Measurements from ENCODE around the gene TMEM132A. TPM values are rescaled to one million over a fixed set of nuclear protein-coding genes. Genes with fewer than 3 reads are reported as not detected.

TMEM132A gene
- total RNA-seq, 1 donor from 2014 or later = 39.9 TPM

DNA sequence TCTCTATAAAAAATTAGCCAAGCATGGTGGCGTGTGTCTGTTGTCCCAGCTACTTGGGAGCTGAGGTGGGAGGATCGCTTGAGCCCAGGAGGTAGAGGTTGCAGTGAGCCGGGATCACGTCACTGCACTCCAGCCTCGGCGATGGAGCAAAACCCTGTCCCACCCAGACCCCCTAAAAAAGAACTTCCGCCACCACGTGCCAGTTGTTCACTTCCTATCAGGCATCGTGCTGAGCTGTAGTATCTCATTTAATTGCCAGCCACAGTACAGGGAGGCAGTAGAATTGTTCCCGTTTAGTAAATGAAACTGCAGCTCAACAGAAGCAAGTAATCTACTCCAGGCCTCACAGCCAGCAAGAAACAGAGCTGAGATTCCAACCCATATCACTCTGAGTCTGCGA lies 3.0 kb upstream of the TMEM132A start:
- DNase-seq (ENCODE audit: low read depth in 2 of 2) = no peak

DNA sequence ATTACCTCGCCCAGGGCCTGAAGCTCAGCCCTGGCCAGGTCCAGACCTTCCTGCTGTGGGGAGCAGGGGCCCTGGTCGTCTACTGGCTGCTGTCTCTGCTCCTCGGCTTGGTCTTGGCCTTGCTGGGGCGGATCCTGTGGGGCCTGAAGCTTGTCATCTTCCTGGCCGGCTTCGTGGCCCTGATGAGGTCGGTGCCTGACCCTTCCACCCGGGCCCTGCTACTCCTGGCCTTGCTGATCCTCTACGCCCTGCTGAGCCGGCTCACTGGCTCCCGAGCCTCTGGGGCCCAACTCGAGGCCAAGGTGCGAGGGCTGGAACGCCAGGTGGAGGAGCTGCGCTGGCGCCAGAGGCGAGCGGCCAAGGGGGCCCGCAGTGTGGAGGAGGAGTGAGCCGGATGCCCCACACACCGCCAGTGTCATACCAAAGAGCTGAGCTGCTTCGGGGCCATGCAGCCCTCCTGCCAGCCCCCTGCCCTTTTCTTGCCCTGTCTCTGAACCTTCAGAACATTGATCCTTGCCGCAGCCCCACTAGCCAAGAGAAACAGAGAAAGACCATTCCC lies 2.4 kb upstream of the TMEM132A start:
- DNase-seq (ENCODE audit: low read depth in 2 of 2) = no peak

DNA sequence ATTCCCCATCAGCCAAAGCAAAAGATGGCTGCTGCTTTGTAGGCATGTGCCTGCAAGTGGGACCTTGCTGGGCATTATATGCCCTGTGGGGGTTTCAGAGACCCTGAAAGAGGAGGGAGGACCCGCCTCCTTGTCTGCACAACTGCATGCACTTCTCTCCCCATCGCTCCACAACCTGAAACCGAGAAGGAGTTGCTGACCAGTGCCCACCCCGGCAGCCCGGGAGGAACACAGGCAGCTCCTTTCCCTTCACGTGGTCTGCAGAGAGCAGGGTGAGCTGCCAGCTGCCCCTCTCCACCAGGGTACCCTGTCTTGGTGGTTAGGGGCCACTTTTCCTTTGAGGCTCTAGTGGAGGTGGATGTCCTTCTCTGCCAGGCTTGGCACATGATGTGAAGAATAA lies 1.4 kb upstream of the TMEM132A start:
- no peak for DNase-seq (ENCODE audit: low read depth in 2 of 2)

DNA sequence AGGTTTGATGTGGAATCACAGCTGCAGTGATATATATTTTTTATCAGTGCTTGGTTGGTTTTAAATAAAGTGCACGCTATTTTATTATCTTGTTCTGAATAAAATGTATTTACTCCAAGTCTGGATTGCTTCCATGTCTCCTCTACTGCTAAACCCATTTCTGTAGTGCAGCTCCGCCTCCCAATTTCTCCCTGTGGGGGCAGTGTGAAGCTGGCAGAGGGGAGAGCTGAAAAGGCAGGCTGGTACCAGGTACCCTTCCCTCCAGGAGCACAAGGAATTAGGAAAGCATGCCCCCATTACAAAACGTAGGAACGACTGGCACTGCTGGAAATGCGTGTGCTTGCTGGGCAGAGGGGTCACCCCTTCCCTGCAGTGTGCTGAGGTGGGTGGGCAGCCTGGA lies 934 bp upstream of the TMEM132A start:
- no peak for DNase-seq (ENCODE audit: low read depth in 2 of 2)

DNA sequence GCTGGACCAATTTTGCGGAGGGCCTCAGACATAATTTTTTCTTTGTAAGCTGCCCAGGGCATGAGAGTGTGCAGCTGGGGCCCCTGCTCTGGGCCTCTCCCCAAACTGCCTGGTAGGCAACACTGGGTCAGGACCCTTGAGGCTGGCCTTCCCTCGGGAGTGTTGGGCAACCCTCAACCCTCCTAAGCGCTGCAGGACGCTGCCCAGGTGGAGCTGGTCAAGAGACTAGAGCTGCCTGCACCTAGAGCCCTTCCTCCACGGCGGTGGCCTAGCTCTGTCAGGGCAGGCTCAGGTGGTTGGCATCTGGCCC lies 505 bp upstream of the TMEM132A start:
- no peak for DNase-seq (ENCODE audit: low read depth in 2 of 2)

DNA sequence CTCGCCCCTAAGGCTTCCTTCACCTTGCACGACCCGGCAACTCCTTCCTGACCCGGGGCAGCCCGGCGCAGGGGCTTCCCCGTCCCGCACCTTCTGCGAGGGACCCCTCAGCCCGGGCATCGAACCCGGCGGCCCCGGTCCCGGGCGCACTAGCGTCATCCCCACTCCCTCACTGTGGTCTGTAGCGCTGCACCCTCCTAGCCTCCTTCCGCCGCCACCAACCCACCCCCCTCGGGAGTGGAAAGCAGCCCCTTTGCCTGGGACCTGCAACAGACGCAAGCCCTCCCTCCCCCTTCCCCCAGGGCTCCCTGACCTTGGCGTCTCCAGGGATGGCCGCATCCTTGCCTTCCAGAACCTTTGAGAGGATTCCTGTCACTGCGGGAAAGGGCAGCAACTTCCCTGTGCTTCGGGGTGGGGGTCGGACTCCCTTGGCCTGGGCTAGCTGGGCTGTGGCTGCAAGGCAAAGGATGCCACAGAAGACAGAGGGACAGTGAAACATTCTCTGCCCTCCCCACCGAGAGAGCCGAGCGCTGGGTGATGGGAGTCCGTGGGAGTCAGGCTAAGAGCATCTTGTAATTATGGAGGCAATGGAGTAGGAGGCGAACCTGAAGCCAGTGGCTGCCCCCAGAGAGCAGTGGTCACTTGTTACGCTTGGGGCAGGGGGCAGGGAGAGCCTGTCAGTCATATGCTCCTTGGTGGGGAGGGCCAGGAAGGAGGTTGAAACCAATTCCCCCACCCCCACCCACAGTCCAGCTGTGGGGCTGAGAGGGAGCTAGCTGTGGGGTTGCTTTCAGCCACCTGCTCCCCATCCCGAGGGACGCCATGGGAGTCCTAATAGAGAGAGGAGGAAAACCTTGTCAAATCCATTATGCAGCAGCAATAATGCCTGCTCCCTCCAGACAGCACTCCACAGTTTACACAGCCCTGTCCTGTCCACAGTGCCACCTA lies 920 bp downstream of the TMEM132A start:
- DNase-seq (ENCODE audit: low read depth in 2 of 2) = no peak

DNA sequence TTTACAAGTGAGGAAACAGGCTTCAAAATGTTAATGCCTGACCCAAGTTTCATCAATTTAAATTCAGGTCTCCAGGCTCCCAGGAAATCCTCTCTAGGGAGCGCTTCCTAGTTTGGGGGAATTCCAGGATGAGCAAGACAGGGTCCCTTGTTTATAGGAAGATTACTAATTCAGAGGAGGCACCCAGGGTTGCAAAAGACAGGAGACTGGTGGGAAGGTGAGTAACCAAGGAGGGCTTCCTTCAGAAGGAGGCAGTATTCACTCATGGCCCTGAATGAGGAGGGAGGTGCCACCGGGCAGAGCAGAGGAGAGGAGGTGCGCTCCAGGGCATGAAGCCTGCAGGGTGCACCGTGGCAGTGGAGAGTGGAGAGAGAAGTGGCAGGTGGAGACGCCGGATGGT lies 1.6 kb downstream of the TMEM132A start:
- DNase-seq (ENCODE audit: low read depth in 2 of 2) = no peak

DNA sequence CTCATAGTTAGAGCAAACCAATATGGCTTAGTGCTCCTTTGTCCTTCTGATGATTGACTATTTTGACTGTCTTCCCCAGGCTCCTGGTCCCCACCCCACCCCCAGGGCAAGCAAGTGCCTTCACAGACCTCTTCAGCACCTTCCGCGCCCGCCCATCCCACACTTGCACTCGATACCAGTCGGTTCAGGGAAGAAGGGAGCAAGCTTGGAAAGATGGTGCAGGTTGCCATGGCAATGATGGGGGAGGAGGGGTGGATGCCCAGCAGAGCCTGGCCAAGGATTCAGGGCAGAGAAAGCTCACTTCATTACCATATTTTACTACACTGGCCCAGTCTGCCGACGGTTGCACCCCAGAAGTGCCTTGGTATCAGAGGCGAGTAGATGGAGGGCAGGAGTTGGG lies 2.2 kb downstream of the TMEM132A start:
- DNase-seq (ENCODE audit: low read depth in 2 of 2) = no peak

DNA sequence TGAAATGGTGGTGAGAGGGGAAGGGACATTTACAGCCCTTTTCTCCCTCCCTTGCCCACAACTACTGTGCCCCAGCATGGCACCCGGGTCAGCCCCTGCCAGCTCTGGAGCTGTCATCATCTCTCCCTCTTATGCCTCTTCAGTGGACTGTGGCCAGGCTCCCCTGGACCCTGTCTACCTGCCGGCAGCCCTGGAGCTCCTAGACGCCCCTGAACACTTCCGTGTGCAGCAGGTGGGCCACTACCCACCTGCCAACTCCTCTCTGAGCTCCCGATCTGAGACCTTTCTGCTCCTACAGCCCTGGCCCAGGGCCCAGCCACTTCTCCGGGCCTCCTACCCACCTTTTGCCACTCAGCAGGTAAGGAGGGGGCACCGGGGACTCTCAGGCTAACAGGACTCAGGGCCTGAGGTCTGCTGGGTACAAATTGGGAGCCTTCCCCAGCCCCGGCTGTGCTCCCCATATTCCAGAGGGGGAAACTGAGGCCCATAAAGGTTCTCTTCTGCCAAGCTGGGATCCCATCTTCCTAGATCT lies 2.9 kb downstream of the TMEM132A start:
- DNase-seq (ENCODE audit: low read depth in 2 of 2) = no peak

DNA sequence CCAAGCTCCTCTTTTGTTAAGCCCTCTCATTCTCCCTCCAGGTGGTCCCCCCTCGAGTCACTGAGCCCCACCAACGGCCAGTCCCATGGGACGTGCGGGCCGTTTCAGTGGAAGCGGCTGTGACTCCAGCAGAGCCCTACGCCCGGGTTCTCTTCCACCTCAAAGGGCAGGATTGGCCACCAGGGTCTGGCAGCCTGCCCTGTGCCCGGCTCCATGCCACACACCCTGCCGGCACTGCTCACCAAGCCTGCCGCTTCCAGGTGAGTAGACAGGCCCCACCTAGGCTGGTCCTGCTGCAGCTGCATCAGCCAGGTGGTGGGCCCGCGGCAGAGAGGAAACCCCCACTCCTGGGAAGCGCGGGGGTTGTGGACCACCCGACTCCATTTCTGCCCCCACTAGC lies 3.3 kb downstream of the TMEM132A start:
- DNase-seq (ENCODE audit: low read depth in 2 of 2) = no peak

DNA sequence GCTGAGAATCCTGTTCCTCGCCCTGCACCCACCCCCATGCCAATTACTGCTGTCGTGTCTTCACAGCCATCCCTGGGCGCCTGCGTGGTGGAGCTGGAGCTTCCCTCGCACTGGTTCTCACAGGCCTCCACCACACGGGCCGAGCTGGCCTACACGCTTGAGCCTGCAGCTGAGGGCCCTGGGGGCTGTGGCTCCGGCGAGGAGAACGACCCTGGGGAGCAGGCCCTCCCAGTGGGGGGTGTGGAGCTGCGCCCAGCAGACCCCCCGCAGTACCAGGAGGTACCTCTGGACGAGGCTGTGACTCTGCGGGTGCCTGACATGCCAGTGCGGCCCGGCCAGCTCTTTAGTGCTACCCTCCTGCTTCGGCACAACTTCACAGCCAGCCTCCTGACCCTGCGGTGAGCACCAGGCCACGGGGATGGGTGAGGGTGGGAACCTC lies 4.3 kb downstream of the TMEM132A start:
- DNase-seq (ENCODE audit: low read depth in 2 of 2) = no peak

DNA sequence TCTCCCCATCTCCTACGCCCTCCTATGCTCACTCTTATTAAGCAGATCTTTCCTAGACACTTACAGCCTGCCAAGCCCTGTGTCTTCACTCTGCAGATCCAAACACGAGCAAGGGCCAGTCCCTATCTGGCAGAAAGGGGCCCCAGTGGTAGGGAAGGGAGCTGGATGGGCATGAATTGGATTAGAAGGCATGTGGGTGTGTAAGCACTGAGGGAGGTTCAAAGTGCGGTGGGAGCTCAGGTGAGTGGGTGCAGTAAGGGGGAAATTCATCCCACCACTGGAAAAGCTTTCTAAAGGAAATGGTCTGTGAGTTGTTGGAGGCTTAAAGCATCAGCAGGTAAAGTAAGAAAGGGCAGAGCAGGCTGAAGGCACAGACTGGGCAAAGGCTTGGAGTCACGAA lies 5.5 kb downstream of the TMEM132A start:
- no peak for DNase-seq (ENCODE audit: low read depth in 2 of 2)

DNA sequence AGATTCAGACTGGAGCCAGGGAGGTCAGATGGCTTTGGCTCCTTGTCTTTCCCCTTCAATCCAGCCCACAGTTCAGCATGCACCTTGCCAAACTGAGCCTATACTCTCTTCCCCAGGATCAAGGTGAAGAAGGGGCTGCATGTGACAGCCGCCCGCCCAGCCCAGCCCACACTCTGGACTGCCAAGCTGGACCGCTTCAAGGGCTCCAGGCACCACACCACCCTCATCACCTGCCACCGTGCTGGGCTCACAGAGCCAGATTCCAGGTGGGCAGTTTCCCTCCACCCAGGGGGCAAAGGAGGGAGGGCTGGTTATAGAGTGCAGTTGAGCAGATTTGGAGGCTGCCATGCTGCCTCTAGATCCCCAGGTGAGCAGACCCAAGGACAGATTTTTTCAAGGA lies 6.1 kb downstream of the TMEM132A start:
- DNase-seq (ENCODE audit: low read depth in 2 of 2) = no peak

DNA sequence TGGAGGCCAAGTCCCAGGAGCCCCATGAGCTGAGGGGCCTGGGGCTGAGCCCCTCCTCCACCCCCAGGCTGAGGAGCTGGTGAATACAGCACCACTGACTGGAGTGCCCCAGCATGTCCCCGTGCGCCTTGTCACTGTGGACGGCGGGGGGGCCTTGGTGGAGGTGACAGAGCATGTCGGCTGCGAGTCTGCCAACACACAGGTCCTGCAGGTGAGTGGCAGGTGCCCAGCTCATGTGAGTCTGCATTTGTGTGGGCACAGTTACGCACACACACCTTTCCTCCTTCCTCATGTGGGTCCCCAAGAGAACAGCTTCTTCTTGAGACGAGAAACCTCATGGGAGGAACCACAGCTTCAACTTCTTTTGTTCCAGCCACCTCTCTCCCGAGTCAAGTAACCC lies 7.7 kb downstream of the TMEM132A start:
- DNase-seq (ENCODE audit: low read depth in 2 of 2) = no peak

DNA sequence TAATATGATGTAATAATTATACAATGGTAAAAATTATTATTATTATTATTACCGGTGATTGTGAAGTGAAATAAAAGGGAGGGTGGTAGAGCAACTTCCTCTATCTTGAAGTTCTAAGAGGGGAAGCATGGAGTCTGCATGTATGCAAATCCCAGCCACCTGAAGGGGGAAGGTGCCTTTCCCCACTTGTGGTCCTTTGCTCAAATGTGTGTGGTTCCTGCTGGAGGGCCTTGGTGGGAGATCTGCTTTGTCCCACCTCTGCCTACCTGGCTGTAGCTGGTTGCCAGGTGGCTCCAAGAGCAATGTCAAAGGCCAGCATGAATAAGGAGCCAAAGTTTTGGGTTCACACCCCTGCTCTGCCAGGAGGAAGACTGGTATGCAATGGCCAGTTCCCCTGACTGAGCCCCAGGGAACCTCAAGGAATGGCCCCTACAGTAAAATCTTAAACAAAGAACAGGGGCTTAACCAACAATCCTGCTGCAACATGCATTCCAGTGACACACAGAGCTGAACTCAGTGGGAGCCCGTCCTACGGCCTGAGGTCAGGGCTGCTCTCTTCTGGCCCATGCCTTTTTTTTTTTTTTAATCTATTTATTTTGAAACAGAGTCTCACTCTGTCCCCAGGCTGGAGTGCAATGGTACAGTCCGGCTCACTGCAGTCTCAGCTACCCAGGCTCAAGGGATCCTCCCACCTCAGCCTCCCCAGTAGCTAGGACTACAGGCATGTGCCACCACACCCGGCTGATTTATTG lies 8.5 kb downstream of the TMEM132A start:
- DNase-seq (ENCODE audit: low read depth in 2 of 2) = no peak

DNA sequence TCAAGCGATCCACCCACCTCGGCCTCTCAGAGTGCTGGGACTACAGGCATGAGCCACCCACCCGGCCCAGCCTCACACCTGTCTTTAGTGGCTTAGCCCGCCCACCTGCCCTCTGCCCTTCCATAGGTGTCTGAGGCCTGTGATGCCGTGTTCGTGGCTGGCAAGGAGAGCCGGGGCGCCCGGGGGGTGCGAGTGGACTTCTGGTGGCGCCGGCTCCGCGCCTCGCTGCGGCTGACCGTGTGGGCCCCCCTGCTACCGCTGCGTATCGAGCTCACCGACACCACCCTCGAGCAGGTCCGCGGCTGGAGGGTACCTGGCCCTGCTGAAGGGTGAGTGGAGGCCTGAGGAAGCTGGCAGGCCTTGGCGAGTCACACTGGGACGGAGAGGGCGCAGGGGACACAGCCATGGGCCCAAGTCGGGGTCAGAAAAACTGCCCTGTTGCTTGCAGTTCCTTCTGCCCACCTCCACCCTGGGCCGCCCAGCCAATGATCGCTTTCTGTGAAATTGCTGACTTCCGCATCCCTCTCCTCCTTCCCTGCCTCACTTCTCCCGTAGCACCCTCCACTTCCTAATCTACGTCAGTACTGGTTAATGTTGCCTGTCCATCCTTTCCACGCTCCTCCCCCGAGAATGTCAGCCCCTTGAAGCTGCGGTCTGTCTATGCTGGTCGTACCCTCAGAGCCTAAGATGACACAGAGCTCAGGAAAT lies 9.3 kb downstream of the TMEM132A start:
- no peak for DNase-seq (ENCODE audit: low read depth in 2 of 2)

DNA sequence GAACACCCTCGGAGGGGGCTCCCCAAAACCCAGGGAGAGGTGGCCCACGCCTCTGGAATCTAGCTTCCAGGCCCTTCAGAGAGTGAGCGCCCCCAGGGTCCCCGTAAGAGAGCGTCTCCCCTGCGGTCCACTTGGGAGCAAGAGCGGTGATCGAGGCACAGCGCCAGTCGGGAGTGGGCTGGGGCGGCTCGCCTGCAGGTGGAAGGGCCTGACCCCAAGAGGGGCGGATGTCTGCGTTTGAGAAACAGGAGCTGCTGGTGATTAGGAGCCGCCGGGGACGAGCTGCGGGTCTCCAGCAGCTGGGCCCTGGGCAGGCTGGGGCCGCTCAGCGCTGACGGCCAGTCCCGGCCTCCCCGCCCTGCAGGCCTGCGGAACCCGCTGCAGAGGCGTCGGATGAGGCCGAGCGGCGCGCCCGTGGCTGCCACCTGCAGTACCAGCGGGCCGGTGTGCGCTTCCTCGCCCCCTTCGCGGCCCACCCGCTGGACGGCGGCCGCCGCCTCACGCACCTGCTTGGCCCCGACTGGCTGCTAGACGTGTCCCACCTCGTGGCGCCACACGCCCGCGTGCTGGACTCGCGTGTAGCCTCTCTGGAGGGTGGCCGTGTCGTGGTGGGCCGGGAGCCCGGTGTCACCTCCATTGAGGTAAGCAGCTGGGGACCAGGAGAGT lies 10.0 kb downstream of the TMEM132A start:
- no peak for DNase-seq (ENCODE audit: low read depth in 2 of 2)

DNA sequence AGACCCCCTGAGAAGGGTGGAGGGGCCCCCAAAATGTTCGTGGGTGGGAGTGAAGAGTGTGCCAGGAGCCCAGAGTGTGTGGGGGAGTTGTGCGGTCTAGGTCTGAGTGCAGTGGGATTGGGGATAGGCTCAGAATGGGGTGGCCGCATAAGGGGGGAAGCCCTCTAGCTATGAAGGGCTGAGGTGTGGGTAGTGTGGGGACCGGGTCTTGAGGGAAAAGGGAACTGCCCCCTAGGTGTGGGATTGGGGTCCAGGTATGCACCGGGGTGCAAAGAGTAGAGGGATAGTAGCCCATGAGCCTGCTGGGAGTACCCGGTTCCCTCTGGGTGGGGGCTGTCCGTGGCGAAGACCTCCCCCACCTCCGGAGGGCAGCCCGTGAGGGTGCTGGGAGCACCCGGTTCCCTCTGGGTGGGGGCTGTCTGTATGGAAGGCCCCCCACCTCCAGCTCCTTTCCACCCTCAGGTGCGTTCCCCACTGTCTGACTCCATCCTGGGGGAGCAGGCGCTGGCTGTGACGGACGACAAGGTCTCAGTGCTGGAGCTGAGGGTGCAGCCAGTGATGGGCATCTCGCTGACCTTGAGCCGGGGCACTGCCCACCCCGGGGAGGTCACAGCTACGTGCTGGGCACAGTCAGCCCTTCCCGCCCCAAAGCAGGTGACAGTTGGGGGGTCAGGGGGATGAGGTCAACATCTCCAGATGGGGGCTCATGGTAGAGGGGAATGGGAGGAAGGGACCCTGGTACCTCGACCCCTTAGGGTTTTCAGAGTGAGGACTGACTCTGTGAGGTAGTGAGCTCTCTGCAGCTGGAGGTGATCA lies 10.7 kb downstream of the TMEM132A start:
- DNase-seq (ENCODE audit: low read depth in 2 of 2) = no peak

DNA sequence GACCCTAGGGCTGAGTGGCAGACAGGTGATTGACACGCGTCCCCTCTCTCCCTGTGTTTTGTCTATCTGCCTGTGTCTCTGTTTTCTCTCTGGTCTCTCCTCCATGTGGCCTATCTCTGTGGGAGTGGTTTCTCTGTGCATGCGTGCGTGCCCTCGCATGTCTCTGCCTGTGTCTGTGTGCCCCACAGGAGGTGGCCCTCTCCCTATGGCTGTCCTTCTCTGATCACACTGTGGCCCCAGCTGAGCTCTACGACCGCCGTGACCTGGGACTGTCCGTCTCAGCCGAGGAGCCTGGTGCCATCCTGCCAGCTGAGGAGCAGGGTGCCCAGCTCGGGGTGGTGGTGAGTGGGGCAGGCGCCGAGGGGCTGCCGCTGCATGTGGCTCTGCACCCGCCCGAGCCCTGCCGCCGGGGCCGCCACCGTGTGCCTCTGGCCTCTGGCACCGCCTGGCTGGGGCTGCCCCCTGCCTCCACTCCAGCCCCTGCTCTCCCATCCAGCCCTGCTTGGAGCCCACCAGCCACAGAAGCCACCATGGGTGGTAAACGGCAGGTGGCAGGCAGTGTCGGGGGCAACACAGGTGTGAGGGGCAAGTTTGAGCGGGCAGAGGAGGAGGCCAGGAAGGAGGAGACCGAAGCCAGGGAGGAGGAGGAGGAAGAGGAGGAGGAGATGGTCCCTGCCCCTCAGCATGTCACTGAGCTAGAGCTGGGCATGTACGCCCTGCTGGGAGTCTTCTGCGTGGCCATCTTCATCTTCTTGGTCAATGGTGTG lies 11.6 kb downstream of the TMEM132A start:
- no peak for DNase-seq (ENCODE audit: low read depth in 2 of 2)

Data from dermis microvascular lymphatic vessel endothelial cell (primary cell).